Smooth muscle cell (in vitro differentiated cells): ENCODE data around the gene EVA1B. TPM values are rescaled to one million over a fixed set of nuclear protein-coding genes. Genes with fewer than 3 reads are reported as not detected.

Experiments used
- DNase-seq: peaks from one replicate; lab custom pipeline; 2025; ENCODE audit not compliant: unreplicated experiment; lab: John Stamatoyannopoulos, UW
- H2AFZ ChIP-seq: fragments of 200-600 bp; sonication (generic); 2 replicates; pipeline ENCODE4 v1.6.0; 2016; ENCODE audit warnings: antibody characterized with exemption, low read depth, mild to moderate bottlenecking
- H3F3A ChIP-seq: fragments of 200-600 bp; sonication (generic); 2 replicates; pipeline ENCODE4 v1.6.0; 2017; ENCODE audit warnings: antibody characterized with exemption, low read depth
- H3K27ac ChIP-seq: fragments of 200-600 bp; sonication (generic); 2 replicates; pipeline ENCODE4 v1.5.1; 2016; ENCODE audit warnings: low read depth, mild to moderate bottlenecking
- H3K27me3 ChIP-seq: fragments of 200-600 bp; sonication (generic); 2 replicates; pipeline ENCODE4 v1.6.1; 2016; ENCODE audit warnings: low read depth, mild to moderate bottlenecking
- H3K36me3 ChIP-seq: fragments of 200-600 bp; sonication (generic); 2 replicates; pipeline ENCODE4 v1.5.1; 2016; ENCODE audit warnings: low read depth
- H3K4me1 ChIP-seq: fragments of 200-600 bp; sonication (generic); 2 replicates; pipeline ENCODE4 v1.5.1; 2016; ENCODE audit warnings: low read depth
- H3K4me2 ChIP-seq: fragments of 200-600 bp; sonication (generic); 2 replicates; pipeline ENCODE4 v1.6.0; 2016; ENCODE audit warnings: mild to moderate bottlenecking
- H3K4me3 ChIP-seq: fragments of 200-600 bp; sonication (generic); 2 replicates; pipeline ENCODE4 v1.5.1; 2016; ENCODE audit warnings: mild to moderate bottlenecking
- H3K79me2 ChIP-seq: fragments of 200-600 bp; sonication (generic); 2 replicates; pipeline ENCODE4 v1.6.0; 2016; ENCODE audit warnings: low read depth, mild to moderate bottlenecking
- H3K9ac ChIP-seq: fragments of 200-600 bp; sonication (generic); 2 replicates; pipeline ENCODE4 v1.6.0; 2016; ENCODE audit warnings: low read depth
- H3K9me3 ChIP-seq: fragments of 200-600 bp; sonication (generic); replicated peaks from 2 replicates; pipeline ENCODE4 v1.5.1; 2016; ENCODE audit warnings: low read depth
- H4K20me1 ChIP-seq: fragments of 200-600 bp; sonication (generic); 2 replicates; pipeline ENCODE4 v1.6.0; 2016; ENCODE audit warnings: low read depth
- CTCF ChIP-seq: fragments of 200-600 bp; sonication (generic); IDR thresholded peaks from 2 replicates; pipeline ENCODE4 v1.5.1; 2017; ENCODE audit warnings: borderline replicate concordance, mild to moderate bottlenecking, antibody characterized with exemption; ENCODE audit not compliant: insufficient read depth, poor library complexity, severe bottlenecking
- WGBS: methylation state at CpG from one replicate; pipeline ENCODE4 v1.1.7; 2016; ENCODE audit warnings: low lambda C conversion rate; 5-methylcytosine and 5-hydroxymethylcytosine counted together
- polyA plus RNA-seq: library from polyadenylated mRNA; unstranded; fragments of >200 nt; fragmentation: Nextera tagmentation; extraction: Ambion mirVana; gene quantifications from 2 replicates; pipeline ENCODE4 v1.2.1, GENCODE V29; 2016
- total RNA-seq: library from RNA; depleted of rRNA; stranded (reverse); fragments of >200 nt; gene quantifications from 2 replicates; pipeline ENCODE4 v1.2.3, GENCODE V29; 2014

The EVA1B gene
- total and polyA plus RNA-seq, 2 experiments from 2014 or later, result 88.7 to 164 TPM

GRCh38 chr1:36303244-36303643, 20.2 kb downstream of the EVA1B start:
- DNase-seq, result no peak
- Histone ChIP-seq H3K79me2 (peaks cover 7% of the 10 kb centered on the region), H3K9ac (no peak overlapping the region), H4K20me1 (peaks cover 28% of the 10 kb centered on the region), H3F3A (peaks cover 35% of the 10 kb centered on the region), H3K4me3 (no peak overlapping the region), H2AFZ (no peak overlapping the region), H3K27me3 (no peaks in the 10 kb centered on the region), H3K4me1 (peaks cover 10% of the 10 kb centered on the region), H3K36me3 (peaks cover 11% of the 10 kb centered on the region), H3K27ac (no peak overlapping the region), H3K4me2 (no peak overlapping the region), H3K9me3 (no peaks in the 10 kb centered on the region)
- no peak for TF ChIP-seq CTCF
- WGBS, result 72% methylated on average over 5 of the region's 5 CpGs

- H3K27me3 ChIP-seq, result no peaks in the 10 kb centered on the region
- no peak for DNase-seq
- WGBS, result 90% methylated on average over 1 of the region's 1 CpG
- H3K4me1 ChIP-seq, result peaks cover 3% of the 10 kb centered on the region
- H3F3A ChIP-seq, result peaks cover 35% of the 10 kb centered on the region
- no peaks in the 10 kb centered on the region for H3K79me2 ChIP-seq
- H3K36me3 ChIP-seq, result peaks cover 11% of the 10 kb centered on the region
- peak overlapping the region; percentile 91 for H3K27ac ChIP-seq
- H3K9me3 ChIP-seq, result no peaks in the 10 kb centered on the region
- no peak overlapping the region for H3K4me2 ChIP-seq
- no peak overlapping the region for H3K4me3 ChIP-seq
- TF ChIP-seq CTCF, result no peak
- H3K9ac ChIP-seq, result no peak overlapping the region
- H2AFZ ChIP-seq, result no peak overlapping the region
- H4K20me1 ChIP-seq, result peaks cover 17% of the 10 kb centered on the region
Observed at GRCh38 chr1:36301220-36301619, 22.2 kb downstream of the EVA1B start.

GRCh38 chr1:36300526-36300925, 22.9 kb downstream of the EVA1B start:
- Histone ChIP-seq H3K27ac (peak overlapping the region; percentile 91), H3K79me2 (no peaks in the 10 kb centered on the region), H3K4me2 (no peak overlapping the region), H3F3A (peaks cover 31% of the 10 kb centered on the region), H3K9ac (peak overlapping the region; percentile 70), H3K9me3 (no peaks in the 10 kb centered on the region), H4K20me1 (peaks cover 17% of the 10 kb centered on the region), H3K36me3 (peaks cover 11% of the 10 kb centered on the region), H3K4me1 (no peaks in the 10 kb centered on the region), H3K27me3 (no peaks in the 10 kb centered on the region), H2AFZ (no peak overlapping the region), H3K4me3 (no peak overlapping the region)
- WGBS, result 96% methylated on average over 1 of the region's 1 CpG
- DNase-seq, result no peak
- no peak for TF ChIP-seq CTCF

GRCh38 chr1:36298640-36299039, 24.8 kb downstream of the EVA1B start:
- no peaks in the 10 kb centered on the region for H3K4me1 ChIP-seq
- H3K4me2 ChIP-seq, result no peak overlapping the region
- peaks cover 18% of the 10 kb centered on the region for H3K36me3 ChIP-seq
- H3K79me2 ChIP-seq, result peaks cover 3% of the 10 kb centered on the region
- no peak overlapping the region for H2AFZ ChIP-seq
- no peaks in the 10 kb centered on the region for H3K9me3 ChIP-seq
- H3K27ac ChIP-seq, result peak overlapping the region; percentile 91
- H4K20me1 ChIP-seq, result peaks cover 17% of the 10 kb centered on the region
- H3K4me3 ChIP-seq, result no peak overlapping the region
- peaks cover 24% of the 10 kb centered on the region for H3F3A ChIP-seq
- 95% methylated on average over 5 of the region's 5 CpGs for WGBS
- no peaks in the 10 kb centered on the region for H3K27me3 ChIP-seq
- TF ChIP-seq CTCF, result no peak
- H3K9ac ChIP-seq, result no peak overlapping the region
- DNase-seq, result no peak
